Measurements from ENCODE around the gene THOC6. TPM values are rescaled to one million over a fixed set of nuclear protein-coding genes. Genes with fewer than 3 reads are reported as not detected.
"Not testable (repeated sequence)": the region's sequence is repeated elsewhere in the genome, so short reads cannot be mapped to it uniquely, and the experiment has no call there.

Gene THOC6
- total RNA-seq, 1 experiment from 2014 or later = 58.5 TPM

DNA sequence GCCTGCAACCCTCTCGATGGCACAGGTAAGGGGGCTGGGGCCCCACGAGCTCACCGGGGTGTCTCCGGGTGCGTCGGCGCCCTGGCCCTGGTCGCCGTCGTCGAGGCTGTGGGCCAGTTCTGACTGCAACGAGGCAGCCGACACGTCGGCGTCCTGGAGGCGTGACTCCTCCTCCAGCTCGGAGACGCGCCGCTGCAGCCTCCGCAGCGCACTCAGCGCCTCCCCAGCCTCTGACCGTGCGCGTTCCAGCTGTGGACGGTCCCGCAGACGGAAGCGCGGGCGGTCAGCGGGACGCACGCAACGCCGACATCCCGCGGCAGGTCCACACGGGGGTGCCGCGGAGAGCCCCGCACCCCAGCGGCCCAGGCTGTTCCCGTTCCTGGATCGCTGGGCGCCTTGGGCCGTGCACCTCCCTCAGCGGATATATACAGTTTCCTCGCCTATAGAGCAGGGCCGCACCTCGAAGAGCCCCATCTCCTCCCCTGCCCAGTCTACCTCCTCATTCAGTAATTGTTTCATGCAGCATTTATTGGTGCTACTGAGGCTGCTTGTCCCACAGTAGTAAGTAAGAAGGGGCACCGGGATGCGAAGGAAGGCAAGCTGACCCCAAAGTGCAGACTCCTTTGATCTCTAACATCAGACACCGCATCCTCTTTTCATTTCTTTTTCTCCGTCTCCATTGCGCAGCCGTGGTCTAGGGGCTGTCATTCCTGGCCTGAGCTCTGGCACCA, 5.8 kb downstream of the THOC6 start:
- no peak for DNase-seq (ENCODE audit: low spot score)

DNA sequence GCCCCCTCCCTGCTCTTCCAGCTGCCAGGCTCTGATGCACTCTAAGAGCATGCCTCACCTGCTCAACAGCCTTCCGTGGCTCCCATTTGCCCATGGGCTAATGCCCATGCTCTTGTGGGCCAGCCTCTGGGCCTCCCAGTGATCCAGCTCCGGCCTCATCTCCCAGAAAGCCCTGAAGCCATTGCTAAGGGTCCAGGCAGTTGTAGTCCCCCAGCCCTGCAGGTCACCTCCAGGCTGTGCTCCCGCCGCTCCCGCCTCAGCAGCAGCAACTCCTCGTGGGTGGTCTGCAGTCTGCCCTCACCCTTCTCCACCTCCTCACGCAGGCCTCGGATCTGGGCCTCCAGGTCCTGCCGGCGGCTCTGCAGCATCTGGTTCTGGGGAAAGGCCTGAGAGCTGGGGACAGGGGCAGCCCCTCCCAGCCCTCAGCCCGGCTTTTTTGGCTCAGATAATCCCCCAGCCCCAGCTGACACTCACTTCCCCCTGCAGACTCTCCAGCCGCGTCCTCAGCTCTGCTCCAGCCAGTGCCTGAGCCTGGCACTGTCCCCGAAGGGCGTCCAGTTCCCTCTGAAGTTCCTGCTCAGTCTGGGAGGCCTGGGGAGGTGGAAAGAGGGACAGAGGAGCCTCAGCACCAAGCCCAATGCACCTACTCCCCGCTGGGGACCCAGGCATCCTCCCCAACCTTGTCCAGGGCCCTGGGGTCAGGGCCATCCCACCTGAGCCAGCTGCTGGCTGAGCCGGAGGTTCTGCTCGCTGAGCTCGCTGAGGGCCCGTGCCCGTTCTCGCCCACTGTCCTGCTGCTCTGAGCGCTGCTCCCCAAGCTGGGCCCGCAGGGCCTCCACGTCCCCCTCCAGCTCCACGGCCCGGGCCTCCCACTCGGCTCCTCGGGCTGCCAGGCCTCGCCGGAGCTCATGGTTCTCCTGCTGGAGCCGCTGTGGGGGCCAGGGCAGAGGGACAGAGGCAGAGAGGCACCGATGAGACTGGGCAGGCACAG, 6.7 kb downstream of the THOC6 start:
- DNase-seq (ENCODE audit: low spot score) = no peak

DNA sequence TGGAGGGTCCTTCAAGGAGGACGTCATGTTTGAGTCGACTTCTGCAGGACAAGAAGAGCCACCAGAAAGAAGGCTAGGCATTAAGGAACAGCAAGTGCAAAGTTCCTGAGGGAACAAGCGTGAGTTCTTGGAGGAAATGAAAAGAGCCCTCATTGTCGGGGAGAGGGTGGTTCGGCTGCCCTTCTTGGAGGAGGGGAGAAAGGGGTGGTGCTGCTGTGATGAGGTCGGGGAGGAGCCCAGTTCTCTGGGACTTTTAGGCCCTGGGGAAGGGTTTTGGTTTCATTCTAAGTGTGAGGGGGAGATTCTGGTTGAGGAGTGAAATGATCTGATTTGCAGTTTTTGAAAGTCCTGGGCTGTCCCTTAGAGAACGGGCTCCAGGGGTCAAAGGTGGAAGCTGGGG, 8.8 kb downstream of the THOC6 start:
- peak; percentile 34 for DNase-seq (ENCODE audit: low spot score)

DNA sequence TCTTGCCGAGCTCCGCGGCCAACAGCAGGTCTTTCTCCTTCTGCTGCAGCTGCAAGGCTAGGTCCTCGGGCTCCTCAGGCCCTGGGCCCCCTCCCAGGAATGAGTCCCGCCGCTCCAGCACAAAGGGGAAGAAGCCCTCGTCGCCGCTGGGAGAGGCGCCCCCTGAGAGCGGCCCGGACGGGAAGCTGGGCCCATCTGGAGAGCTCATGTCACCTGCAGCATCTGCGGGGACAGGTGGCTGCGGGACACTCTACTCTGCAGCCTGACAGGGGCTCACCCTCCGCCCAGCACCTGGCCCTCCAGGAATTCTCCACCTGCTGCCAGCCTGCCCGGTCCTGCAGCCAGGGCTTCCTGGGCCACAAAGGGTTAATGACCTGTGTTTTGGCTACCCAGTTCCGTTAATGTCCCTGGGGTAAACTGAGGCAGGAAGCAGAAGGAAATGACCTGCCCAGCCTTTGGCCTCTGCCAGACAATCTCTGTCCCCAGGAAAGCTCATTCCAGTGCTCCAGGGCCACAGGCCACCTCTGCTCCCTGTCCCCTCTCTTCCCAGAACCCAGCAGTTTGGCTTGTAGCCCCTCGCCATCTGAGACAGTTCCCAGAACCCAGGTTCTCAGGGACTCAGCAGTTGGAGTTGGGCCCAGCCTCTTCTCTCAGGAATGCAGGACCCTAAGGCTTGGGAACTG, 11.6 kb downstream of the THOC6 start:
- DNase-seq (ENCODE audit: low spot score) = no peak

DNA sequence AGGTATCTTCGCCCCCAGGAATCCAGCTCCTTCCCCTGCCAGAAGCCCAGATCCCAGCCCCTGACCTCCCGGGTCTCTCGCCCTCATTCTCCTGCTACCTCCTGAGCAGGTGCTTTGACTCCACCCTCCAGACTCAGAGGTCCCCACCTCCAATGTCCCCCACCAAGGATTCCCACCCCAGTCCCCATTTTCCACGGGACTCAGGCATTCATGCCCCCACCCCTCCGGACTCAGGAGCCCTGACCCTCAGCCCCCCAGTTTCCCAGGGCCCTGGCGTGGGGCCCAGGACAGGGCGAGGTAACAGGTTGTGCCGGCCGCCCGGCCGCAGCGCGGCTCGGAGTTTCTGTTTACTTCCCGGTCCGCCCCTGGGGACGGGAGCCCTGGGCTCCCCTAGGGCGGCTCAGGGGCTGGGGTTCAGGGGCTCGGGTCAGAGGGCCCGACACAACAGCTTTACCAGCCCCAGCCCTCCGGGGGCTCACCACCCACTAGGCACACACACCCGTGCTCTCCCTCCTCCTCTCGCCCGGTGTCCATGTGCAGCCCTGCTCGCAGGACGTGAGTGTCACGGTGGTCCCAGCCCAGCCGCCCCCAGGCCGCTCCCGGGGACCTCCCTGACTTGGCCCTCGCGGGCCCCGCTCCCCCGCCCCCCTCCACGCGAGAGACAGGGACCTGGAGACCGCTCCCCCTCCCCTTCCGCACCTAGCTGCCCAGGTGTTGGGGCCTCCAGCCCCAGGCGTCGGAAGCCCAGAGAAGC, 12.3 kb downstream of the THOC6 start:
- DNase-seq (ENCODE audit: low spot score) = peak; percentile 50

DNA sequence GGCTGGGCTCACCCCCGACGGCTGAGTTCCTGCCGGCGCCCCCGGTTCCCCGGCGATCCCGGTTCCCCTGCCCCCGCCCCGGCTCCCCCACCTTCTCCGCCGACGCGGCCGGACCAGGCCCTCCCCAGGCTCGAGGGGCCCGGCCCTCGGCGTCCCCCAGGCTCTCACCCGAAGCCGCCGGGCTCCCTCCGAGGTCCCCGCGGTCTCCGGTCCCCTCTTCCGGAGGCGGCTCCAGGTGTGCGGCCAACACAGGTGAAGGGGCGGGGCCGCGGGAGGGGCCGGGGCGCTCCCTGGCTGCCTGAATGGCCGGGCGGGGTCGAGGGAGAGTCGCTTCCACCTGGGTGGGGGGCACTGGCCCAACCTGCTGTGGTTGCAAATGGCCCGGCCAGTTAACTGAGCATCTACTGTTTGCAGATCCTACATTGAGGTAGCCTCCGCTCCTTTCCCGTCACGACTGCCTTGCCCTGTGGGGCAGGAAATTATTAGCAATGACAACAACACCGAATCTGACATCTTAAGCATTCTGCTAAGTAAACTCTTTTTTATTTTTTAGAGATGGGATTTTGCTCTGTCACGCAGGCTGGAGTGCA, 13.0 kb downstream of the THOC6 start, which contains the start of gene BICDL2:
Gene BICDL2, minus strand, starts transcription at position 219 of the 590 bp plus-strand sequence. CDS start 1,448 bp downstream, outside the sequence.
- peak; percentile 51 for DNase-seq (ENCODE audit: low spot score)

DNA sequence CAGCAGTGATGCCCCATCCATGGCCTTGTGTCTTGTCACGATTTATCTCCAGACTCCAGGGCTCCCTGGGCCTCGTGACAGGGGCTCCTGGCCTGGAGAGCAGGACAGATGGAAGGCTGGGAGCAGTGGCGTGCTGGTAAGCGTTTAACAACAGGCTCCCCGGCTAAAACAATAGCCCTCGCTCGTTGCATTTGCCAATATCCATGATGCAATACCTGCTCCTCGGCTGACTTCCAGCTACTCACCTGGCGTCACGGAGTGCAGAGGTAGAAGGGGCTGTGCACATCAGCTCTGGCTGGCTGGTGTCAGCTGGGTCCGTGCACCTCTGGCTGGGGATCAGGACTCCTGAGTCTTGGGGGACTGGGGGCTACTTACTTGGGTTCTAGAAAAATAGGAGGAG, 14.4 kb downstream of the THOC6 start:
- DNase-seq (ENCODE audit: low spot score) = peak; percentile 56

DNA sequence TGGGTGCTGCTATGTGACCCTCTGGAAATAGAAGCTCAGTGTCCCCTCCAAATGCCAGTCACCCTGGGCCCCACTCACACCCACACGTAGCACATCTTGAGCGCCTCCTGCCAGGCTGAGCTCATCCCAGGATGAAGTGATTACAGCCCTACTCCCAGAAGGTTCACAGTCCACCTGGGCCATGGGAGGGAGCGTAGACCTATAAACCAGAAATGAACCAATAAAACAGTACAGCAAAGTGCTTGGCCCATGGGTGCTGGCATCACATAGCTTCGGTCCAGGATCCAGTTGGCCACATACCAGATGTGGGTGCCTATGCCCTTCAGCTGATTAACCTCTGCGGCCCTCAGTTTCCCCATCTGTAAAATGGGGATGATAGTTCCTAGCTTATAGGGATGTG, 15.1 kb downstream of the THOC6 start:
- no peak for DNase-seq (ENCODE audit: low spot score)

DNA sequence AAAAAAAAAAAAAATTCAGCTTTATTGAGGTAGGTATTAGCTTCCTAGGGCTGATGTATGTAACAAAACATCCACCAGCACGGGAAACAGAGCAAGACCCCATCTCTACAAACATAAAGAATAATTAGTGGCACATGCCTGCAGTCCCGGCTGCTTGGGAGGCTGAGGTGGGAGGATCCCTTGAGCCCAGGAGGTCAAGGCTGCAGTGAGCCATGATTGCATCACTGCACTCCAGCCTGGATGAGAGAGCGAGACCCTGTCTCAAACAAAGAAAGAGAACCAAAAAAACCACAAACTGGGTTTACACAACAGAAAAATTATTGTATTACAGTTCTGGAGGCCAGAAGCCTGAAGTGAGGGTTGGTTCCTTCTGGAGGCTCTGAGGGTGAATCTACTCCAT, 18.5 kb downstream of the THOC6 start:
- DNase-seq (ENCODE audit: low spot score) = no peak

DNA sequence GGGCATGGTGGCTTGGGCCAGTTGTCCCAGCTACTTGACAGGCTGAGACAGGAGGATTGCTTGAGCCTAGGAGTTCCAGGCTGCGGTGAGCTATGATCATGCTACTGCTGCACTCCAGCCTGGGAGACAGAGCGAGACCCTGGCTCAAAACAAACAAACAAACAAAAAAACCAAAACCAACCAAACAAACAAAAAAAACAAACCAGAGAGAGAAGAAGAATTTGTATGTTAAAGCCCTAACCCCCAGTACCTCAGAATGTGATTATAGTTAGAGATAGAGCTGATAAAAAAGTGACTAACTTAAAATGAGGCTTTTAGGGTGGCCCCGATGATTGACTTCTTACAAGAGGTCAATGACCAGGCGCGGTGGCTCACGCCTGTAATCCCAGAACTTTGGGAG, 20.9 kb downstream of the THOC6 start:
- no peak for DNase-seq (ENCODE audit: low spot score)

DNA sequence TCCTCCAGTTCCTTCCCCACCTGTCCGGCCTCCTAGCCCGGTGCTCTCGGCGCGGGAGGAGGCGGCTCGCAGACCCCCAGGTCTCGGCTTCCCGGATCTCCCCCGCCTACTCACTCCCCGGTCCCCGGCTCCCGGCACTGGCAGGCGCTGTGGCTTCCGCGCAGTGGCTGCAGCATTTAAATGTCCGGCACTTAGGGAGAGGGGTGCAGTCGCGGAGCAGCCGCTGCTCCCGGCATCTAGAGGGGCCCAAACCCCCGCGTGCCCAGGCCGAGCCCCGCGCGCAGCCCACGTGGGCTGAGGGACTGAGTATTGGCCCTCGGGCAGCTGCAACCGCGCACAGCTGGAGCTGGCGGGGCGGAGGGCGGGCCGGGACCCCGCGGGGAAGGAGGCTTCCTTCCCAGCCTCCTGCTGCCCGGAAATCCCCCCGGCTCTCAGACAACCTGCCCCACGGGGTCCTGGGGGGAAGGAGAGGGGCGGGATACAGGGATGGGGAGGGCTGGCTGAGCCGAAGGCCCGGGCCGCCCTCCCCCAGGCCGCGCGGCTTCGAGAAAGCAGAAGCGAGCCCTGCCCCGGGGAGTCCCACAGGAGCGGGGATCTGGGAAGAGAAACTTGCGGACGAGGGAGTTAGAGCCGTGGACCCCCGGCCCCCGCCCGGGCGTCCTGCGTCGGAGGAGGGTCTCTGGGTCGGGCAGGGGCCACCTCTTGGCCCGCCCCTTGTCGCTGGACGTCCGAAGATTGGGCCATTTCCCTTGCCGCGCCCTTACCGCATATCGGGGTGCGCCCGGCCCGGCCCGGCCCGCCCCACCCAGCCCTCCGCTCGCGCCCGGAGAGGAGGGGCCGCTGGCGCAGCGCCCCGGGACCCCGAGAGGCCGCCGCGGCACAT, 22.2 kb downstream of the THOC6 start, which contains the start of gene MMP25:
Gene MMP25, plus strand, starts transcription at position 804 of the 883 bp plus-strand sequence. CDS start 357 bp downstream, outside the sequence.
- DNase-seq (ENCODE audit: low spot score) = no peak

DNA sequence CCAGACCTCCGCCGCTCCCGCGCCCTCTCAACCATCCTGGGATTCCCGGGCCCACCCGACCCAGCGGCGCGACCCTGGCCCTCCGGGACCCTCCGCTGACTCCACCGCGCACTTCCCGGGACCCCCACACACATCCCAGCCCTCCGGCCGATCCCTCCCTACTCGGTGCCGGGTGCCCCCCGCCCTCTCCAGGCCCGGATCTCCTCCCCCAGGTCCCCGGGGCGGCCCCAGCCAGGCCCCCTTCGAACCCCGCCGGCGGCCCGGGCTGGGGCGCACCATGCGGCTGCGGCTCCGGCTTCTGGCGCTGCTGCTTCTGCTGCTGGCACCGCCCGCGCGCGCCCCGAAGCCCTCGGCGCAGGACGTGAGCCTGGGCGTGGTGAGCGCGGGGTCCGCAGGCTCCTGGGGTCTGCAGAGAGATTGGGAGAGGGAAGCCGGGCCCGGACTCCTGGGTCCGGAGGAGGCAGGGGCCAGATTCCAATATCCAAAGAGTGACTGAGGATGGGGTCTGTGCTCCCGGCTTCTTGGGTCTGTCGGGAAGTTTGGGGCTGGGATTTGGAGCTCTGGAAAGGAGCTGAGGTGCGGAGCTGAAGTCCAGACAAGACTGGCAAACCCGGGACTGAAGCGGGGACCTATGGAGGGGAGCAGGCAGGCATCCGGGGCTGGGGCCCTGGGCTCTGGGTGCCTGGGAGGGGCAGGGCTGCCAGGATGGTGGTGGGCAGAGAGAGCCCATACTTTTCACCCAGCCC, 23.0 kb downstream of the THOC6 start:
- no peak for DNase-seq (ENCODE audit: low spot score)

DNA sequence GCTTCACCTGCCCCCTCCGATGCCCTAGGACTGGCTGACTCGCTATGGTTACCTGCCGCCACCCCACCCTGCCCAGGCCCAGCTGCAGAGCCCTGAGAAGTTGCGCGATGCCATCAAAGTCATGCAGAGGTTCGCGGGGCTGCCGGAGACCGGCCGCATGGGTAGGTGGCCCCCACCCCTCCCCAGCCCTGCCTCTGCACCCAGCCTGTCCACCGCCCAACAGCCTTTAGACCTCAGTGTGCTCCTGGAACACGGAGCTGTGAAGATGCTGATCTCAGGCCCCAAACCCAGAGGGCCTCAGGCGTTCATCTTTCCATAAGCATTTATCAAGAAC, 23.5 kb downstream of the THOC6 start:
- DNase-seq (ENCODE audit: low spot score) = no peak

DNA sequence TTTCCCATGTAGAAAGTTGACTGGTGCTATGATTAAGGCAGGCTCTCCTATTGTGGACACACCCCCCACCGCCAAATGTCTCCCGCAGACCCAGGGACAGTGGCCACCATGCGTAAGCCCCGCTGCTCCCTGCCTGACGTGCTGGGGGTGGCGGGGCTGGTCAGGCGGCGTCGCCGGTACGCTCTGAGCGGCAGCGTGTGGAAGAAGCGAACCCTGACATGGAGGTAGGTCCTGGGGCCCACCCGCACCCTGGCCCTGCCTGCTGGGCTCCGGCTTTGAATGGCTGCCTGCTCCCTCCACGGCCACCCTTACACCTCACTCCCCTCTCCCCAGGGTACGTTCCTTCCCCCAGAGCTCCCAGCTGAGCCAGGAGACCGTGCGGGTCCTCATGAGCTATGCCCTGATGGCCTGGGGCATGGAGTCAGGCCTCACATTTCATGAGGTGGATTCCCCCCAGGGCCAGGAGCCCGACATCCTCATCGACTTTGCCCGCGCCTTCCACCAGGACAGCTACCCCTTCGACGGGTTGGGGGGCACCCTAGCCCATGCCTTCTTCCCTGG, 26.2 kb downstream of the THOC6 start:
- DNase-seq (ENCODE audit: low spot score) = no peak

DNA sequence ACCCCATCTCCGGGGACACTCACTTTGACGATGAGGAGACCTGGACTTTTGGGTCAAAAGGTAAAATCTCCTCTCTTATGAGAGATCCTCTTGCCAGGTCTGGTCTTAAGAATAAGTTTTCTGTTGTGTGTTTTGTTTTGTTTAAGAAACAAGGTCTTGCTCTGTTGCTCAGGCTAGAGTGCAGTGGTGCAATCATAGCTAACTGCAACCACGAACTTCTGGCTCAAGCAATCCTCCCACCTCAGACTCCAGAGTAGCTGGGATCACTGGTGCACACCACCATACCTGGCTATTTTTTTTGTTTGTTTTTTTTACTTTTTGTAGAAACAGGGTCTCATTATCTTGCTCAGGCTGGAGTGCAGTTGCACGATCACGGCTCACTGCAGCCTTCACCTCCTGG, 26.7 kb downstream of the THOC6 start:
- DNase-seq (ENCODE audit: low spot score) = no peak

DNA sequence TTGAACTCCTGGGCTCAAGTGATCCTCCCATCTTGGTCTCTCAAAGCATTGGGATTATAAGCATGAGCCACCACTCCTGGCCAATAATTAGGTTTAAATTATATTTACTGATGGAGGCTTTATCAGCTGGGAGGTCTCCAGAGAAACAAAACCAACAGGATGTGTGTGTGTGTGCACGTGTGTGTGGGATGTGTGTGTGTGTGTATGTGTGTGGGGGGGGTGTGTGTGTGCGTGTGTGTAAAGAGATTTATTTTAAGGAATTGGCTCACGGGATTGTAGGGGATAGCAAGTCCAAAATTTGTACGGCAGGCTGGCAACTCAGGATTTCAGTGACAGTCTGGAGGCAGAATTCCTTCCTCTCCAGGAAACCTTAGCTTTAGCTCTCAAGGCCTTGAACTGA, 27.2 kb downstream of the THOC6 start:
- DNase-seq (ENCODE audit: low spot score) = no peak

DNA sequence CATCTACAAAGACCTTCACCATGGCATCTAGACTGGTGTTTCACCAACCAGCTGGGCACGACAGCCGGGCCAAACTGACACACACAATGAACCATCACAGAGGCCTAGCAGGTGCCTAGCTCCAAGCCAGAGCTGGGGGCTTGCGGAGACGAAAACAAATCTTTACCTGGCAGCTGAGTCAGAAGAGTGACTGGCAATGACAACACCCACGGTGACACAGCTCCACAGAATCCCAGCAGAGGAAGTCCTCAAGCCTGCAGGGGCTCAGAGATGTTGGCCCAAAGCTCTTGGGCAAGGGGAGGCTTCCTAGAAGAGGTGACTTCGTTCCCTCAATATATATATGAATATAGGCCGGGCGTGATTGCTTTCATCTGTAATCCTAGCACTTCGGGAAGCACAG, 27.7 kb downstream of the THOC6 start:
- no peak for DNase-seq (ENCODE audit: low spot score)

DNA sequence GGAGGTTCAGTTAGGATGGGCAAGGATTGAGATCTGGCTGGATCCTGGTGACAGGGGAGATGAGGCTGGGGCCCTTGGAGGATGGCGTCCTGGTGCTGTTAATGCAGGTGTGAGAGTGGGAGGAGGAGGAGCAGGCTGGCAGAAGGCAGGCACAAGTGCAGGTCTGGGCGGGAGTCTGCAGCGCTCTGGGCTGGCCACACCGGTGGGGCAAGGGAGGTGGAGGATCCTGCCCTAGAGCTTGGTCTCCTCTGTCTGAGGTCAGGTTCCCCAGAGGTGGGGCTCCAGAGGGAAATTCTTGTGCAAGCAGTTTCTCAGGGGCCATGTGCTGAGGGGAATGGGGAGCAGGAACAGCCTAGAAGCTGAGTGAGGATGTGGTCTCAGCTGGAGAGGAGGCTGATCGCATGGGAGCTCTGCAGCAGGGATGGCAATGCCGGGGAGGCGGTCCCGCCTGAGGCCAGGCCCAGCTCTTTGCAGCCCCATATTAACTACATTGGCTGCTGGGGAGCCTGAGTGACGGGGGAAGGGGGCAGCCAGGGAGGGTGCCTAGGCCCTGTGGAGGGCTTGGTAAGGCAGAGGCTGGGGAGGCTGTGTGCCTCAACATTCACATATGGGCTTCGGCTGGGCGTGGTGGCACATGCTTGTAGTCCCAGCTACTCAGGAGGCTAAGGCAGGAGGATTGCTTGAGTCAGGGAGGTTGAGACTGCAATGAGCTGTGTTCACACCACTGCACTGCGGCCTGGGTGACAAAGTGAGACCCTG, 28.9 kb downstream of the THOC6 start:
- DNase-seq (ENCODE audit: low spot score) = not testable (repeated sequence)

Measured in HT-29 (cell line).